ENCODE measurements around the gene ELOB.

ELOB gene

DNA sequence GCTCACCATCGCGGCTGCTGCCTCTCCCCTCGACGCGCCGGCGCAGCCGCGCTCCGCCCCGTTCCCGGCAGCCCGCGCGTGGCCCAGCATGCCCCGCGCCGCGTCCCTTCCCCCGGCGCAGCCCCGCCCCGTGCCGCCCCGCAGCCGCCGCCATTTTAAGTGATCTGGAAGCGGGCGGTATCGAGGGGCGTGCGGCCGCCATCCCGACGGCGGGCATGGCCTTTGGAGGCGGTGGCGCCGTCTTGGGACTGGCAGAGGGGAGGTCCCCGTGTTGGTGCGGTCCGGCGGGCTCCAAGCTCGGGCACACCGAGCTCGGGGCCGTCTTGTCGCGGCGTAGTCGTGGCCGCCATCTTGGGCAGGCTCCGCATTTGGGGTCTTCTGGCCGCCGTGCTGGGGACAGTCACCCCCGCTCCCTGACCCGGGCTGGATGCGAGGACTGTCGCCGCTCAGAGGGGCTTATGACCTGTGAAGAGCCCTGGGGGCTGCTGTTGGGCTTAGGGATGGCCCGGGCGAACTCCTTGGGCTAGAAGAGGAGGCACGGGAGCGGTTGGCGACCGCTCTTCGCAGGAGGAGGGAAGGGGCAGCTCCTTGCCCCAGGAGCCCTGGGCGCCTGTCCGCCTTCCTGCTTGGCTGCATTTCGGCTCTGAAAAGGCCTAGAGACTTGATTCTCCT lies at the start of gene ELOB:
Gene ELOB, minus strand, starts transcription at position 50 of the 672 bp plus-strand sequence. Its CDS starts 41 bp downstream, at position 9.
- peak; percentile 75 to 85 for DNase-seq (ENCODE audit: extremely low read depth in 1 of 2, low read depth in 1 of 2)

DNA sequence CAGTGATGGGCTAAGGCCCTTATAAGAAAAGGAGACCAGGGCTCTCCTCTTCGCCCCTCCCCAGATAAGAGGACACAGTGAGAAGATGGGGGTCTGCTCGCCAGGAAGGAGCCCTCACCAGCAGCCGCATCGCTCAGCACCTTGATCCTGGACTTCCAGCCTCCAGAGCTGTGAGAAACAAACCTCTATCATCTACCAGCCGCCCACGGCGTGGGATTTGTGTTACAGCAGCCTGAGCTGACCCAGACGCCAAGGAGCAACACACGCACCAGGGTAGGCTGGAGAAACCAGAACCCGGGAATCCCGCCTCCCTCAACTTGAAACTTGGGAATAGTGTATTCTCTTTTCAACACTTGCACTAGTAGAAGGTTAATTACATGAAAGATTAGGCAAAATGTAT lies 48.8 kb upstream of the ELOB start:
- no peak for DNase-seq (ENCODE audit: extremely low read depth in 1 of 2, low read depth in 1 of 2)

DNA sequence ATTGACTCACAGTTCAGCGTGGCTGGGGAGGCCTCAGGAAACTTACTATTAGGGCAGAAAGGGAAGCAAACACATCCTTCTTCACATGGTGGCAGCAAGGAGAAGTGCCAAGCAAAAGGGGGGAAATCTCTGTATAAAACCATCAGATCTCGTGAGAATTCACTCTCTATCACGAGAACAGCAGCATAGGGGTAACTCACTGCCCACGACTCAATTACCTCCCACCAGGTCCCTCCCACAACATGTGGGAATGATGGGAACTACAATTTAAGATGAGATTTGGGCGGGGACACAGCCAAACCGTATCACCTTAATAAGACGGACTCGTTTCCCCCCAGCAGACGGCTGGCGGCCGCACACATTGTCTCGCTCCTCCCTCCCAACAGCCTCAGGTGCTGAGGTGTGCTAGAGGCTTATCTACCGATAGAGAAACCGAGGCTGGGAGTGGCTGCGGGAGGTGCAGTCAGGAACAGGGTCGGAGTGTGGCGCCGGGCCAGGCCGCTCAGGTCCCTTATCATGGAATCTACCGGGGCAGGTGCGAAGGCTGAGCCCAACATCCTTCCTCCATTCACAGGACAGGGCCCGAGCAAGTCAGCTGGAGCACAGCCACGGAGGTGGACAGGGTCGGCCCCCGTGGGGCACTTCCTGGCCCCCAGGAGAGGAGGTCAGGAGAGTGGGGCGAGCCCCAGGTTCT lies 48.1 kb upstream of the ELOB start:
- no peak for DNase-seq (ENCODE audit: extremely low read depth in 1 of 2, low read depth in 1 of 2)

DNA sequence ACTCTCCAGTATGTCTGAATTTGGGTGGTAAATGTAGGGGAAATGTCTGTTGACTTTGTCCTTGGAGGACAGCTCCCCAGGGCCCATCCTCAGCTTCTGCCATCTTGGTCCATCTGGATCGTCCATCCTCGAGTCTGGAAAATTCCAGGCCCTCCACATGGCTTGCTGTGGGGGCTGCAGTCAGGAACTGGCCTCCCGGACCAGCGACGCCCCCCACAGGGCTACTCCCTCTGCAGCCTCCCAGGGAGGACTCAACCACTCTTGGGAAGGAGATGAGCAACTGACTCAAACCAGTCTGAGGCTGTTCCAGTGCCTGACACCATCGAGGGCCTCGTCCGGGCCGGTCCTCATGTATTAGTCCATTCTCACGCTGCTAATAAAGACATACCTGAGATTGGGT lies 47.5 kb upstream of the ELOB start:
- DNase-seq (ENCODE audit: extremely low read depth in 1 of 2, low read depth in 1 of 2), result no peak

DNA sequence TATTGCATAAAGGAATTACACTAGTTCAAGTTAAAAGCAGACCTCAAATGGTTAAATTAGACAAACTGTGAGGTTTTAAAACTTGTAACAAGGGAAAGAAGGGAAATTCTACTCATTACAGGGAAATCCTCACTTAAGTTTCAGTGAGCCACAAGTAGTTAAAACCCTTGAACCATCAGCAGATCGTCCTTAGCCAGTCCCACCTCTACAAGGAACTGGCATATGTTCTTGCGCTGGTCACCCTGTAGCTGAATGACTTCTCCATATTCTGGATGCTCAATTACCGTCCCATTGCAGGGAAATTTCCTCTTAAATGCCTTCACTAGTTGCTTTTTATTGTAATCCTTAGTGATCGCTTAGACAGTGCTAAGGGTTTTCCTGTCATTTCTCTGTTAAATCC lies 45.4 kb upstream of the ELOB start:
- DNase-seq (ENCODE audit: extremely low read depth in 1 of 2, low read depth in 1 of 2), result no peak

DNA sequence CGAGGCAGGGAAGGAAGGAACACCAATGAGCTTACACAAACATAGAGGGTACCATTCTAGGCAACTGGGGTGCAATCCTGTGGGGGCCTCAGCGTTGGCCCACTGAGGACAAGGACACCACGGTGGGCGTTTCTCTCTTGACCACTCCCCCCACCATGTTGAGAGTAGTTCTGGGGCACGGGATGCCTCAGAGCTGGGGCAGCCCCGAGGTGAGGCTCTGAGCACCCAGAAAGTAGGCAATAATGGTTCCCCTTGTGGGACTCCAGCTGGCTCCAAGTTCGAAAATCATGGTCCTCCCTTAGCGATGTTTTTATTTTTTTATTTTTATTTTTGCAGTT lies 45.0 kb upstream of the ELOB start:
- no peak for DNase-seq (ENCODE audit: extremely low read depth in 1 of 2, low read depth in 1 of 2)

DNA sequence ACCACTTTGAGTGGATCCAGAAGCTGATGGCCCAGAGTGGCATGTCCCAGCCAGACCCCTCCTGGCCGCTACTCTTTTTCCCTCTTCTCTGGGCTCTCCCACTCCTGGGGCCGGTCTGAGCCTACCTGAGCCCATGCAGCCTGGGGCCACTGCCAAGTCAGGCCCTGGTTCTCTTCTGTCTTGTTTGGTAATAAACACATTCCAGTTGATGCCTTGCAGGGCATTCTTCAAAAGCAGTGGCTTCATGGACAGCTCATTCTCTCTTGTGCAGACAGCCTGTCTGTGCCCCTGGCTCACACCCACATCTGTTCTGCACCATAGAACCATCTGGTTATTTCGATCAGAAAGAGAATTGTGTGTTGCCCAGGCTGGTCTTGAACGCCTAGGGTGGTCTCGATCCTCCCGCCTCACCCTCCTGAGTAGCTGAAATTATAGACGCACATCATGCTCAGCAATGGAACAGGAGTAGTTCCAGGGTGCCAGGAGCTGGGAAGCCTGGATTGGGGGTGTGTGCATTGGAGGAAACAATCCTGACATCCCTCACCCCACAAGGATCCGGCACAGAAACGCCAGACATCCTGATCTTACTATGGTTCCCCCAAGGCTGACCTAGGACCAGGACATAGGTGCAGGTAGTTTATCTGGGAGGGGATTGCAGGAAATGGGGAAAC lies 44.5 kb upstream of the ELOB start:
- DNase-seq (ENCODE audit: extremely low read depth in 1 of 2, low read depth in 1 of 2), result no peak

DNA sequence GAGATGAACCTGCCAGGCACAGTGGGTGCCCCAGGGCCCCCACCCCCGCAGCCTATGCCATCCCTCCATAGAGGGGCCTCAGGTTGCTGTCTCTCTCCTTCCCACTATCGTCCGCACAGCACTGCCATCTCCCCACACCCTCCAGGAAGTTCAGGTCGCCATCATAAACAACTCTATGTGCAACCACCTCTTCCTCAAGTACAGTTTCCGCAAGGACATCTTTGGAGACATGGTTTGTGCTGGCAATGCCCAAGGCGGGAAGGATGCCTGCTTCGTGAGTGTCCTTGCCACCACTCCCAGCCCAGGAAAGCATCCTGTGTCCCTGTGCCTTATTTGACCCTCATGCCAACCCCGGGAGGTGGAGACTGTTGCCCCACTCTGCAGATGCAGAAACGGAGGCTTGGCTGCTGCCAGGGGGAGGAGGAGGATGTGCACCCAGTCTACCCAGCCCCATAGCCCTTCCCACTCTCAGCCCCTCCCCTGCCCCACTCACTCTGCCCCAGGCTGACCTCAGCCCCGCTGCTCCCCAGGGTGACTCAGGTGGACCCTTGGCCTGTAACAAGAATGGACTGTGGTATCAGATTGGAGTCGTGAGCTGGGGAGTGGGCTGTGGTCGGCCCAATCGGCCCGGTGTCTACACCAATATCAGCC lies 43.9 kb upstream of the ELOB start:
- no peak for DNase-seq (ENCODE audit: extremely low read depth in 1 of 2, low read depth in 1 of 2)

DNA sequence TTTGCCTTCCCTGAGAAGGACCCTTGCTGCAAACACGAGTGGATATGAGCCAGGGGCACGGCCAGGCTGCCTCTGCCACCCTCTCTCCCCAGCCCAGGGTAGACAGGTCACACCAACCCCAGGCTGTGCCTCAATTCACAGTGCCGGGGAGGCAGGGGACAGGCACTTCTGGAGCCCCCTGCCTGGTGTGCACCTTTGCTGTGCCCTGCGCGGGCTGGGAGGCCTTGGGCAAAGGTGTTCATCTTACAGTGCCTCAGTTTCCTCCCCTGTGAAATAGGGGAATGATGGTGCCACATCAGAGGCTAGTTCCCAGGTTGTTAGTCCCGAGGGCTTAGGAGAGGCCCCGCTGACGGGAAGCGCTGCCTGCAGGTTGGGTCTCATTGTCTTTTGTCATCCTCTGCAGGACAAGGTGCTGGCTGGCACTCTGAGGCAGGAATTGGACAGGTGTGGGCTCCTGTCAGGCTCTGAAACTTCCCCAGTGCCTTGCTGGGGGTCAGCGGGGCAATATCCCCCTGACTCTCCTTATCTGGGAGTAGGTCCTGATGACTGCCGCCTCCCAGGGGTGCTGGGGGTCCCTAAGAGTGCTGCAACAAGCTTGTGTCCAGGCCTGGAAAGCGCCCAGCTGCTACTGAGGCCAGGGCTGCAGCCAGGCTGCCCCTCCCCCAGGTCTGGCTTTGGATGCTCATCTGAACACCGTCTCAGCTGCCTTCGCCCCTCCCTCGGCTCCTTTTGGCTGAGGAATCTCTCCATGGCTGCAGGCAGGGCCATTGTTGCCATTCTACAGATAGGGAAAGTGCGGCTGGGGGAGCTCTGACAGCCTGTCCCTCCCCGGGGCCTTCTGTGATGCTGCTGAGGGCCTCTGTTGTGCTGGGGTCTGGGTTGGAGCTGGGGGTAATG lies 43.1 kb upstream of the ELOB start:
- no peak for DNase-seq (ENCODE audit: extremely low read depth in 1 of 2, low read depth in 1 of 2)

DNA sequence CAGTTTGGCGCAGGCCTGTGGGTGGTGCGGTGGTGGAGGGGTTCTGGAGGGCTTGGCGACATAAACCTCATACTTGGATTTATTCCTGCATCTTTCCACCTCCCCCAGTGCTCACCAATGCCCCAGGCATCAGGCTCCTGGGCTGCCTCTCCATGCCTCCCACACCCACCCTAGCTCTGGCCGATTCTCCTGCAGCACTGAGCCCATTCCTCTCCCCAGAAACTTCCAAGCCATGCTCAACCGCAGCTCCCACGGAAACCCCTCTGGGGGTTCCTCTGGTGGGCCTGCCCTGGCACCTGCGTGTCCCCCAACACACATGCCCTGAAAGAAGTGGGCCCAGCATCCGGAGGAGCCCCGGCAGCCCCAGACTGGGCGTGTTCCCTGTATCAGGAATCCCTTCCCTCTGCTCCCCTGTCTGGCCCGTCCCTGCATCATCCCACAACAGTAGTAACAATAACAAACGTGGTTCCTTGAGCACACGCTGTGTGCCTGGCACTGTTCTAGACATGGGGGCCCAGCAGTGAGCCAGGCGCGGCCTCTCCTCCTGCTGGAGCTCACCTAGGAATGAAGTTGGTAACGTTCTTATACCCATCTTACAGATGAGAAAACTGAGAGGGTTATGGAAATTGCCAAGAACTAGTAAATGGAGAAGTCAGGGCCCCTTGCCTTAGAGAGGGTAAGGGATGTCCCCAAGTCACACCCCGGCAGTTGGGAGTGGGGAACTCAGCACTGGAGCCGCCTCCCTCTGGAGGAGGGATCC lies 42.3 kb upstream of the ELOB start:
- DNase-seq (ENCODE audit: extremely low read depth in 1 of 2, low read depth in 1 of 2), result no peak

DNA sequence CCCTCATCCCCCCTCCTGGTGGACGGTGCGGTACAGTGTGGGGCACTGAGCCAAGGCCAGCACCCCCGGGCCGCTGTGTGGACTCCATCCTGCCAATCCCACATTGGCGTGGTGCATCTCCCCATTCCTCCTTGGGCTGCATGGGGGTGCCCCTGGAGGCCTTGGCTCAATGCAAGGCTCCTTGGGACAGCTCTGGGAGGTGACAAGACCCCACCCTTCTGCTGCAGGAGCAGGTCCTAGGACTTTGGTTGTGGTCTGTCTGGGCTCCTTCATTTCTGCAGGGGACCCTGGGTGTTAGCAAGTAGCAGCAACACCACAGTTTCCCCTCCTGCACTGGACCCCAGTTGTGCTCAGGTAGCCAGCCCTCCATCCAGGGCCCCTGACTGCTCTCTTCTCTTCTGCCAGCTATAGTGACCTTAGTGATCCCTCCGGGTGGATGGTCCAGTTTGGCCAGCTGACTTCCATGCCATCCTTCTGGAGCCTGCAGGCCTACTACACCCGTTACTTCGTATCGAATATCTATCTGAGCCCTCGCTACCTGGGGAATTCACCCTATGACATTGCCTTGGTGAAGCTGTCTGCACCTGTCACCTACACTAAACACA lies 41.3 kb upstream of the ELOB start:
- no peak for DNase-seq (ENCODE audit: extremely low read depth in 1 of 2, low read depth in 1 of 2)

DNA sequence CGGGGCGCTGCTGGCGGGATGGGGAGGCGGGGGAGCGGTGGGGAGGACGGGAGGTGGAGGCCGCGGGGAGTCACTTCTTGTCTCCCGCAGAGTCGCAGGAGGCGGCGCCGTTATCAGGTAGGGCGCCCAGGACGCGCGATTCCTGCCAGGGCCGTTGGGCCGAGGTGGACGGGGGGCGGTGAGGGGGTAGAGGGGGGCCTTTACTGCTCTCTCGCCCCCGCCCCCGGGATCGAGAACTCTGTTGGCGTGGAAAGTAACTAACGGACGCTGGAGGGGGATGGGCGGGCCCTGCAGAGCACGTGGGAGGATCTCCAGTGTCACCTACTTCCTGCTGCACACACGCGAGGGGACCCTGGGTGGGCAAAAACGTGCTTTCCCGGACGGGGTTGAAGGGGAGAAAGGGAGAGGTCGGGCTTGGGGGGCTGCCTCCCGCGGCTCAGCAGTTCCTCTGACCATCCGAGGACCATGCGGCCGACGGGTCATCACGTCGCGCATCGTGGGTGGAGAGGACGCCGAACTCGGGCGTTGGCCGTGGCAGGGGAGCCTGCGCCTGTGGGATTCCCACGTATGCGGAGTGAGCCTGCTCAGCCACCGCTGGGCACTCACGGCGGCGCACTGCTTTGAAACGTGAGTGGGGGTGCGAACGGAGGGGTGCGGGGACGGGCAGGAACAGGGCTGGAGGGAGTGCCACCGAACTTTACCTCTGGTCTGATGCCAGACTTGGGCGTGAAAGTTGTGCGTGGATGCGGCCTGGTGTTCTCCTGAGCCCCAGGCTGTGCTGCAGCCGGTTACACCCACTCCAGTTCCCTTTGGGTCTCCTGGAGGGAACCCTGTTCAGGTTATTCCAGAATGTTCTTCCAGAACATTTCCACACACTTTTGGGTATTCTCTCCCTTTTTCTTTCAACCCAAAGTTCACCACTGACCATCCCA lies 40.5 kb upstream of the ELOB start:
- no peak for DNase-seq (ENCODE audit: extremely low read depth in 1 of 2, low read depth in 1 of 2)

DNA sequence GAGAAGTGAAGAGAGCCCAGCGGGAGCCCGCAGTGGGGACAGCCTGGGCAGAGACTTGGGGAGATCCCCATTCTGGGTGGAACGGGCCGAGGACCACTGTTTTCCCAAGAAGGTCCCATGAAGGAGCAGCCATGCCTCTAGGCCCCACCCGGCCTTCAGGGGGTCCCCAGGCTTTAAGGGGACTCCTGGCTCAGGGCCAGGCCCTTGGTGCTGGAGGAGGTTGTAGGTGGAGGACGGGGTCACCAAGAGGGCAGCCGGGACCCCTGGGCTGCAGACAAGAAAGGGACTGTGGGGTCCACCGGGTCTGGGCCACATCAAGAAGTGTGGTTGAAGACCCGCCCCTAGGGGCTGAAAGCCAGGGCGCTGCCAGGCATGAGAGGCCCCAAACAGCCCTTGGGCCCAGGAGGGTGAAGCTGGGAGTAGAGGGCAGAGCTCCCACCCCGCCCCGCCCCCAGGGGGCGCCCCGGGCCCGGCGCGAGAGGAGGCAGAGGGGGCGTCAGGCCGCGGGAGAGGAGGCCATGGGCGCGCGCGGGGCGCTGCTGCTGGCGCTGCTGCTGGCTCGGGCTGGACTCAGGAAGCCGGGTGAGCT lies 39.8 kb upstream of the ELOB start, which contains the start of gene PRSS21:
Gene PRSS21, plus strand, starts transcription at position 487 of the 589 bp plus-strand sequence. Its CDS starts 32 bp downstream, at position 519.
- DNase-seq (ENCODE audit: extremely low read depth in 1 of 2, low read depth in 1 of 2), result peak in 1 of 2 donors; percentile 20

DNA sequence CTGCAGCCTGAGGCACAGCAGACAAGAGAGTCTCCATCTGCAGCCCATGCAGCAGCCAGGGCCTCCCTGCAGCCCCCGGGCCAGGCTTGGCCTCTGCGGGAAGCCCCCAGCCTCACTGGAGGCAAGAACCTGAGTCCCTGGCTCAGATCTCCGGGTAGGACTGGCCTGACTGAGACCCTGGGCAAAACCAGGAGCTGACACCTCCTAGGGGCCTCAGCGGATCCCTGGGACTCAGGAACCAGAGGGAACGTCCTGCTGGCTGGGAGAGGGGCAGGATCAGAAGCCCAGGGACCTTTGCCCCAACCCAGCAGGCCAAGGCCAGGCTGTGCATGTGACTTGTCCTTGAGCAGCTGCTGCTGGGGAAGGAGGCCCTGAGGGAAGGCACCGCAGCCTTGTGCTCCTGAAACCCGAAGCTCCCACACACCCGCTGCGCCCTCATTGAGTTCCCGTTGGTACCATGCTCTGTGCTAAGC lies 38.3 kb upstream of the ELOB start:
- DNase-seq (ENCODE audit: extremely low read depth in 1 of 2, low read depth in 1 of 2), result no peak

DNA sequence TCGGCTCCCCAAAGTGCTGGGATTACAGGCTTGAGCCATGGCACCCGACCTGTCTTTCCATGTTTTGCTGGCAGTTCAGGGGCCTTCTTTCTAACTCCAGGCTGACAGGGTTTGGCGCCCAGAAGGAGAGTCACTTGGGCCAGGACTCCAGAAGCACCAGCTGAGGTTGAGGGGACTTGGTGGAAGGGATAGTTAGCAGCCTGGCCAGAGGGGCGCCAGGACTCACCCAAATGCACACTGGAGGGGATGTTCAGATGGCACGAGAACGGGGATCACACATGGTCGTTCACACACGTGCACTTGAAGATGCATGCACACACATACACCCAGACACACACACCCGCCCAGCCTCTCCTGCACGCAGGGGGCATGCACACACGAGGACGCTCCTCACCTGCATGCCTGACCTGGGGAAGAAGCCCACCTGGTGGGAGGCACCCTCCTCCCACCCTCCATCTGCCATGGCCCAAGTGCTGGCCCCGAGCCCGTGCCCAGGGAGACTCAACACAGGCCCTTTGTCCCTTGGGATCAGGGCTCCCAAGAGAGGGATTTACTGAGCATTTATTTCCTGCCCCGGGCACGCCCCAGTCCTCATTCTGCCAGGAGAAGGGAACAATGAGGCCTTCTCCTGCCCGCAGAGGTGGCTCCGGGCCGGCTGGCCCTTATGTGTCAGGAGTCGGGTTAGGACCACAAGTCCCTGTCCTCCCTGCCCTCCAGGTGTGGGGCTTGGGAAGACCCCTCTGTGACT lies 37.6 kb upstream of the ELOB start:
- DNase-seq (ENCODE audit: extremely low read depth in 1 of 2, low read depth in 1 of 2), result no peak

DNA sequence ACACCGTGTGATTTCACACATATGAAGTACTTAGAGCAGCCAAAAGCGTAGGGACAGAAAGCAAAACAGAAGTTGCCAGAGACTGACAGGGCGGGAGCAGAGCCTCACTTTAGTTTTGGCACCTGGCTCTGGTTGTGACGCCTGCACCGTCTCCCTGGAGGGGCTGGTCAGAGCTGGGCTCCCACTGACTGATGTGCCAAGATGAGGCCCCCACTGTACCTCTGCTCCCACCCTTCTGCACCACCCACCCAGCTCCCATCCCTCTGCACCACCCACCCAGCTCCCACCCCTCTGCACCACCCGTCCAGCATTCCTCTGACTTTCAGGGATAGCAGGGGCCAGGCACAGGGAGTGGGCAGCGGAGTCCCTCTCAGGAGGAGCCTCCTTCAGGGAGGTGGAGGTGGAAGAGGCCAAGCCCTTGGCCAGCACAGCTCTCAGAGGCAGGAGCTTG lies 36.7 kb upstream of the ELOB start:
- no peak for DNase-seq (ENCODE audit: extremely low read depth in 1 of 2, low read depth in 1 of 2)

Data from stimulated activated CD8-positive, alpha-beta memory T cell treated with anti-CD3 and anti-CD28 coated beads, Interleukin-7, amount 100 ng/mL, for 48 hours (primary cell).